Measurements from ENCODE around the gene OR10T2. TPM values are rescaled to one million over a fixed set of nuclear protein-coding genes. Genes with fewer than 3 reads are reported as not detected.

OR10T2 gene
- total and polyA plus RNA-seq, 2 donors (not counting 1 experiment from before 2014, with no cell fraction given), result not detected

- Mint-ChIP-seq H3K4me1 (peaks cover 20% of the 10 kb centered on the region), H3K9me3 (ENCODE audit: insufficient read depth) (no peaks in the 10 kb centered on the region), H3K4me3 (no peak overlapping the region), H3K27ac (no peak overlapping the region), H3K27me3 (no peaks in the 10 kb centered on the region)
- no peak for ATAC-seq (ENCODE audit: low read depth)
- H3K79me2 ChIP-seq (ENCODE audit: control insufficient read depth, insufficient read depth, low read length), result no peaks in the 10 kb centered on the region
- no peak overlapping the region for H3K27ac ChIP-seq (ENCODE audit: low read length in 2 of 2)
- no peak overlapping the region for H3K4me2 ChIP-seq (replicated peaks; ENCODE audit: low read depth, low read length, poor library complexity, severe bottlenecking)
- no peak for DNase-seq
- no peaks in the 10 kb centered on the region for H3K36me3 ChIP-seq (replicated peaks in 1 of 2; ENCODE audit: control extremely low read depth in 1 of 2, control insufficient read depth in 1 of 2, extremely low read depth in 1 of 2, insufficient read depth in 2 of 2, low read length in 1 of 2)
- H3K9ac ChIP-seq (ENCODE audit: low read length), result no peak overlapping the region
- intact Hi-C loops (cut with micrococcal nuclease), result no loop called here
- peaks cover 0 to 3% (median 0%) of the 10 kb centered on the region in 4 experiments for H3K27me3 ChIP-seq (replicated peaks in 1 of 4; ENCODE audit: control extremely low read depth in 1 of 4, control insufficient read depth in 3 of 4, insufficient read depth in 4 of 4, low read length in 3 of 4)
- no peak overlapping the region for H2AFZ ChIP-seq (ENCODE audit: insufficient read depth, low read depth, low read length, poor library complexity, severe bottlenecking)
- ChIA-PET POLR2A (no interaction called here), CTCF (no interaction called here)
- H4K20me1 ChIP-seq (ENCODE audit: control insufficient read depth, insufficient read depth, low read length, poor library complexity, severe bottlenecking), result no peaks in the 10 kb centered on the region
- no peaks in the 10 kb centered on the region for H3K9me3 ChIP-seq (ENCODE audit: control extremely low read depth in 1 of 3, control insufficient read depth in 2 of 3, insufficient read depth in 1 of 3, low read length in 2 of 3)
- WGBS (ENCODE audit: insufficient coverage), result 96% methylated on average over 10 of the region's 10 CpGs
- peaks cover 13 to 16% of the 10 kb centered on the region in 2 donors for H3K4me1 ChIP-seq (ENCODE audit: control insufficient read depth in 2 of 2, insufficient read depth in 2 of 2, low read length in 2 of 2)
- H3K4me3 ChIP-seq (ENCODE audit: control extremely low read depth in 1 of 5, extremely low read depth in 1 of 5, insufficient read depth in 1 of 5, low read depth in 2 of 5, low read length in 4 of 5), result no peak overlapping the region
- TF ChIP-seq EZH2 (IDR thresholded peaks at IDR 0.05; ENCODE audit: borderline replicate concordance, insufficient read depth, low read depth, low read length, poor library complexity, severe bottlenecking), result no peak
- TF ChIP-seq CTCF (IDR thresholded peaks at IDR 0.05), result no peak
Observed at GRCh38 chr1:158355773-158356285, 43.4 kb downstream of the OR10T2 start.

- no peak overlapping the region for H3K4me3 ChIP-seq (ENCODE audit: control extremely low read depth in 1 of 5, extremely low read depth in 1 of 5, insufficient read depth in 1 of 5, low read depth in 2 of 5, low read length in 4 of 5)
- CTCF ChIA-PET, result interaction anchor here (0.6 to 1.1 kb wide), 2 partner anchors 44 to 151 kb away, joined by 3 to 5 read pairs; no protein-coding TSS in a partner anchor
- no peak overlapping the region for H3K9ac ChIP-seq (ENCODE audit: low read length)
- no peak overlapping the region for H3K27ac Mint-ChIP-seq
- ATAC-seq (ENCODE audit: low read depth), result no peak
- no peaks in the 10 kb centered on the region for H3K79me2 ChIP-seq (ENCODE audit: control insufficient read depth, insufficient read depth, low read length)
- WGBS (ENCODE audit: insufficient coverage), result 87% methylated on average over 2 of the region's 2 CpGs
- no peak overlapping the region for H2AFZ ChIP-seq (ENCODE audit: insufficient read depth, low read depth, low read length, poor library complexity, severe bottlenecking)
- no peaks in the 10 kb centered on the region for H3K9me3 Mint-ChIP-seq (ENCODE audit: insufficient read depth)
- POLR2A ChIA-PET, result no interaction called here
- no peak overlapping the region for H3K27ac ChIP-seq (ENCODE audit: low read length in 2 of 2)
- H3K27me3 Mint-ChIP-seq, result no peaks in the 10 kb centered on the region
- H4K20me1 ChIP-seq (ENCODE audit: control insufficient read depth, insufficient read depth, low read length, poor library complexity, severe bottlenecking), result no peaks in the 10 kb centered on the region
- no peaks in the 10 kb centered on the region for H3K36me3 ChIP-seq (replicated peaks in 1 of 2; ENCODE audit: control extremely low read depth in 1 of 2, control insufficient read depth in 1 of 2, extremely low read depth in 1 of 2, insufficient read depth in 2 of 2, low read length in 1 of 2)
- peaks cover 0 to 3% (median 0%) of the 10 kb centered on the region in 4 experiments for H3K27me3 ChIP-seq (replicated peaks in 1 of 4; ENCODE audit: control extremely low read depth in 1 of 4, control insufficient read depth in 3 of 4, insufficient read depth in 4 of 4, low read length in 3 of 4)
- peaks cover 20% of the 10 kb centered on the region for H3K4me1 Mint-ChIP-seq
- no peak for DNase-seq
- intact Hi-C loops (cut with micrococcal nuclease), result no loop called here
- H3K4me1 ChIP-seq (ENCODE audit: control insufficient read depth in 2 of 2, insufficient read depth in 2 of 2, low read length in 2 of 2), result peaks cover 13 to 16% of the 10 kb centered on the region in 2 donors
- H3K4me2 ChIP-seq (replicated peaks; ENCODE audit: low read depth, low read length, poor library complexity, severe bottlenecking), result peak overlapping the region; percentile 44
- no peak overlapping the region for H3K4me3 Mint-ChIP-seq
- TF ChIP-seq EZH2 (IDR thresholded peaks at IDR 0.05; ENCODE audit: borderline replicate concordance, insufficient read depth, low read depth, low read length, poor library complexity, severe bottlenecking) (no peak), CTCF (IDR thresholded peaks at IDR 0.05) (no peak)
- no peaks in the 10 kb centered on the region for H3K9me3 ChIP-seq (ENCODE audit: control extremely low read depth in 1 of 3, control insufficient read depth in 2 of 3, insufficient read depth in 1 of 3, low read length in 2 of 3)
Observed at GRCh38 chr1:158354255-158354654, 45.0 kb downstream of the OR10T2 start.

Measured in B cell (primary cell).